Ishikawa (cell line): ENCODE measurements around the gene CALHM2.

Experiments used
- CEBPB ChIP-seq: IDR thresholded peaks from 2 replicates; pipeline ENCODE4 v1.6.1; 2012
- CREB1 ChIP-seq: IDR thresholded peaks from 2 replicates; pipeline ENCODE4 v1.6.1; 2012; ENCODE audit warnings: low read depth
- EGR1 ChIP-seq: IDR thresholded peaks from 2 replicates; pipeline ENCODE4 v1.6.1; 2012
- EP300 ChIP-seq: IDR thresholded peaks from 2 replicates; pipeline ENCODE4 v1.6.1; 2012; ENCODE audit warnings: borderline replicate concordance
- FOXM1 ChIP-seq: IDR thresholded peaks from 2 replicates; pipeline ENCODE4 v1.6.1; 2012; ENCODE audit warnings: low read depth, borderline replicate concordance
- NFIC ChIP-seq: IDR thresholded peaks from 2 replicates; pipeline ENCODE4 v1.6.1; 2012
- RAD21 ChIP-seq: IDR thresholded peaks from 2 replicates; pipeline ENCODE4 v1.6.1; 2012; ENCODE audit warnings: low read depth
- TAF1 ChIP-seq: IDR thresholded peaks from 2 replicates; pipeline ENCODE4 v1.6.1; 2012; ENCODE audit warnings: low read depth, mild to moderate bottlenecking
- TCF12 ChIP-seq: IDR thresholded peaks from 2 replicates; pipeline ENCODE4 v1.6.1; 2012; ENCODE audit warnings: low read depth
- TEAD4 ChIP-seq: IDR thresholded peaks from 2 replicates; pipeline ENCODE4 v1.6.1; 2012
- YY1 ChIP-seq: IDR thresholded peaks from 2 replicates; pipeline ENCODE4 v1.6.1; 2012; ENCODE audit warnings: low read depth
- ZBTB7A ChIP-seq: IDR thresholded peaks from 2 replicates; pipeline ENCODE4 v1.6.1; 2012; ENCODE audit warnings: low read depth
- TF ChIP-seq, protein P1 (sequence below): IDR thresholded peaks from 2 replicates; pipeline ENCODE4 v1.6.1; 2012
- TF ChIP-seq, protein P2 (sequence below): IDR thresholded peaks from 2 replicates; pipeline ENCODE4 v1.6.1; 2012; ENCODE audit warnings: low read depth, mild to moderate bottlenecking
- TF ChIP-seq, protein P3 (sequence below): IDR thresholded peaks from 2 replicates; pipeline ENCODE4 v1.6.1; 2012

CALHM2 gene

DNA sequence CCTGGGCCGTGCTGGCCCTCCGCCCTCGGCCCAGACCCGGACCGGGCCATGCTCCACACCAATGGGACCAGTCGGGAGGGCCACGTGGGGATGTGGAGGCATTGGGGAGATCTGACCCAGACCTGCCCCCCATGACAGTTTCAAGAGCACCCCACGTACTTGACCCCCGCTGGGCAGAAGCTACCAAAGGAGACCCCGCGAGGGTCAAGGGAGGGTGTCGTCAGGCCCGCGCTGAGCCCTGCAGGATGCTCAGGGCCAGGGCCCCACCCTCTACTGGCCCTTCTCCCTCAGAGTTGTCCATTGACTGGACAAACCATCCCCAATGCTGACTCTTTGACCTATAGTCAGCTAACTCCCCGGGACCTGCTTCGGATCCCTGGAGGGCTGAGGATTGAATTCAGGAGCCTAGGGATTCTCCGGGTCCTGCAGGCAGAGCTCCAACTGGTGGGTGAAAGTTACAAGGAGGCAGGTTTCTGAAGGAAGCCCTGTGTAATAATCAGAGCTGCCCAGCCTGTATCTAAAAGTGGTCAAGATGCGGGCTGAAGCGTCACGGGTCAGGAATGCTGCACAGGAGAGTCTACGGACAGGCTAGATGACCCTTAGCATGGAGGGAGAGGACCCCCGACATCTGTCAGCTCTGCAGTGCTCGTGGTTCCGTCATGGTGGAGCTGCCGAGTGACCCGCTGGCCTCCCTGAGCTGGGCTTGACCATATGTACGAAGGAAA is 498 bp upstream of the CALHM2 start:
- TF ChIP-seq TEAD4 (no peak), TAF1 (no peak), CEBPB (no peak), TCF12 (no peak)
- TF ChIP-seq, protein P1, sequence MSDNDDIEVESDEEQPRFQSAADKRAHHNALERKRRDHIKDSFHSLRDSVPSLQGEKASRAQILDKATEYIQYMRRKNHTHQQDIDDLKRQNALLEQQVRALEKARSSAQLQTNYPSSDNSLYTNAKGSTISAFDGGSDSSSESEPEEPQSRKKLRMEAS = no peak
- TF ChIP-seq, protein P2, sequence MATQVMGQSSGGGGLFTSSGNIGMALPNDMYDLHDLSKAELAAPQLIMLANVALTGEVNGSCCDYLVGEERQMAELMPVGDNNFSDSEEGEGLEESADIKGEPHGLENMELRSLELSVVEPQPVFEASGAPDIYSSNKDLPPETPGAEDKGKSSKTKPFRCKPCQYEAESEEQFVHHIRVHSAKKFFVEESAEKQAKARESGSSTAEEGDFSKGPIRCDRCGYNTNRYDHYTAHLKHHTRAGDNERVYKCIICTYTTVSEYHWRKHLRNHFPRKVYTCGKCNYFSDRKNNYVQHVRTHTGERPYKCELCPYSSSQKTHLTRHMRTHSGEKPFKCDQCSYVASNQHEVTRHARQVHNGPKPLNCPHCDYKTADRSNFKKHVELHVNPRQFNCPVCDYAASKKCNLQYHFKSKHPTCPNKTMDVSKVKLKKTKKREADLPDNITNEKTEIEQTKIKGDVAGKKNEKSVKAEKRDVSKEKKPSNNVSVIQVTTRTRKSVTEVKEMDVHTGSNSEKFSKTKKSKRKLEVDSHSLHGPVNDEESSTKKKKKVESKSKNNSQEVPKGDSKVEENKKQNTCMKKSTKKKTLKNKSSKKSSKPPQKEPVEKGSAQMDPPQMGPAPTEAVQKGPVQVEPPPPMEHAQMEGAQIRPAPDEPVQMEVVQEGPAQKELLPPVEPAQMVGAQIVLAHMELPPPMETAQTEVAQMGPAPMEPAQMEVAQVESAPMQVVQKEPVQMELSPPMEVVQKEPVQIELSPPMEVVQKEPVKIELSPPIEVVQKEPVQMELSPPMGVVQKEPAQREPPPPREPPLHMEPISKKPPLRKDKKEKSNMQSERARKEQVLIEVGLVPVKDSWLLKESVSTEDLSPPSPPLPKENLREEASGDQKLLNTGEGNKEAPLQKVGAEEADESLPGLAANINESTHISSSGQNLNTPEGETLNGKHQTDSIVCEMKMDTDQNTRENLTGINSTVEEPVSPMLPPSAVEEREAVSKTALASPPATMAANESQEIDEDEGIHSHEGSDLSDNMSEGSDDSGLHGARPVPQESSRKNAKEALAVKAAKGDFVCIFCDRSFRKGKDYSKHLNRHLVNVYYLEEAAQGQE = no peak

DNA sequence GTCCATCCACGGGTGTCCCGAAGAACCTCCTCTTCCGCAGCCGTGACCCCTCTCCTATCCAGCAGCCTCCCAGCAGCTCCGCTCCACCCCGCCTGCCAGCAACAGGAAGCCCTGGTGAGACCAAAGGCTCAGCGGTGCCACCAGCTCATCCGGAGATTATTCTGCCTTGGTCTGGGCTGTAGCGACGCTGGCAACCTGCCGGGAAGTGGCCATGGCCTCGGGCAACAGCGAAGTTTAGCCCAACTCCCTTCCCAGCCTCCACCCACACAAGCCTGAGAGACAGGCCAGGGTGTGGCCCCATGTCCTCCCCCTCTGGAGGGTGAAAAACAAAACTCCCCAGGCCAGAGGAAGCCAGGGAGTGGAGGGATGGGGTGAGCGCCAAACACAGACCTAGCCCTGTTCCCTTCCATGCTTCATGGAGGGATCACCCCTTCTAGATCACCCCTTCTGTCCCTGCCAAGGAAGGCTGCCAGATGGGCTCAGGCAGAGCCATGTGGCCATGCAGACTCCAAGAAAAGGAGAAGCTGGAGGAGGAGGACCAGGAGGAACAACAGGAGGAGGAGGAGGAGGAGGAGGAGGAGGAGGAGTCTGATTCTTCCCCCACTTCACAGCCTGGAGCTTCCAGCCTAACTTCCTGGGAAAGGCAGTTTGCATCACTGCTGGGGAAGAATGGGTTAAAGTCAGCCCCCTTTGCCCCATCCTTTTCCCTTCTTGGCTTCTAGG is 918 bp downstream of the CALHM2 start:
- TF ChIP-seq EGR1 = 0 out of 2 replicates have a peak, but pooled peaks have one; percentile 17
- TF ChIP-seq, protein P1 = no peak

DNA sequence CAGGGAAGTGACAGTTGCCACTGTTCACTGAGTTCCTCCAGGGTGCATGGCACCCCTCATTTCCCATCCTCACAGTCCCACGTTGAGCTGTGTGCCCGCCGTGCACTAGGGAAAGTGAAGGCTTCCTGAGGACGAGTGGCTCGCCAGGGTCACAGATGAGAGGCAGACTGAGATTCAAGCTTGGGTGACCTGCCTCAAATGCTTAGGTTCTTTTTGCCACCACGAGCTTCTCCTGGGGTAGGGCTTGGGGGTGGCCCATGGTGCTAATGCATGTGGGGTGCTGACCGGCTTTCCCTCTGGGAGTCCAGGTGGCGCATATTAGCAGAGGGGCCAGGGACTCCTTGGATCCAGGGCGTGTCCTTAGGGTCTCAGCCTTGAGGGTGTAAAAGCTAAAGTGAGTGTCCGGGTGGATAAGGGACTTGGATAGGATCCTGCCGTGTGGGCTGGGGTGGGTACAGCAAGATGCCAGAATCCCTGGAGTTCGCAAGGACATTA is 1.9 kb downstream of the CALHM2 start:
- TF ChIP-seq, protein P1 = no peak

DNA sequence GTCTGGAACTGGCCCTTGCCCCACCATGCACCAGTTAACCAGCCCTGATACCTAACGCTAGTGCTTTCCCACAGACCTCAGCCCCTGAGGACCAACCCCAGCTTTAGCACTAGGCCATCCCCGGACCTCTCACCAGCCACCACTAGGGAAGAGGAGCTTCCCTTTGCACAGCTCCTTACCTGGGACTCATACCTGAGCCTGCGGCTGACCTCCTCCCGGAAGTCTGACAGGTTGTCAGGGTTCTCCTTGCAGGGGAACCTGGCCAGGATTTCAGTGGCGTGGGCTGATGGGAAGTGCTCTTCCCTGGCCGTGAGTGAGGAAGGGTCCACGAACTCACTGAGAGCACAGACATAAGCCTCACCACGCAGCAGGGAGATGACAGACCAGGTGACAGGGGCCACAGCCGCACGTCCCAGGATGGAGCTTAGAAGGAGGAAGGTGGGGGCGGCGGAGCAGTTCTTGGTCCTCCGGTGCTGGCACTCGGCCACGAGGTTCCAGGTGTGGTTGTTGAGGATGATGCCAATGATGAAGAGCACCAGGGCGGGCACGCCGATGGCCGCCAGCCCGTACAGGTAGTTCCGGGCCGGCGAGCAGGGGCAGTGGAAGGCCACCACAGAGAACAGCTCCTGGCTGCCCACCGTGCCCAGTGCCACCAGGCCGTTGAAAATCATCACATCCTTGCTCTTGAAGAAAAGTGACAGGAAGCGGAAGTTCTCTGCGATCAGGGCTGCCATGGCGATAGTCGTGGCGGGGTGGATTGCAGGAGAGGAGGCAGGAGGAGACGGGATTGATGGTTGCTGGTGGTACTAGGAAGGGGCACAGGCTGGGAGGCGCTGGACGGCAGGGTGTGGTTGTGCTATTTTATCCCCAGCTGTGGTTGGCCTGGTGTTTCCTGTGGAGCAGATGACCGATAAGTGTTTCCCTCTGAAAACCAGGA is 2.7 kb downstream of the CALHM2 start:
- TF ChIP-seq, protein P2 = no peak
- TF ChIP-seq ZBTB7A = no peak
- TF ChIP-seq YY1 = no peak
- no peak for TF ChIP-seq TCF12
- TF ChIP-seq TEAD4 = no peak
- no peak for TF ChIP-seq EP300
- TF ChIP-seq FOXM1 = no peak
- TF ChIP-seq TAF1 = no peak
- no peak for TF ChIP-seq NFIC
- no peak for TF ChIP-seq CREB1
- TF ChIP-seq RAD21 = no peak
- TF ChIP-seq EGR1 = no peak
- TF ChIP-seq, protein P1 = no peak

DNA sequence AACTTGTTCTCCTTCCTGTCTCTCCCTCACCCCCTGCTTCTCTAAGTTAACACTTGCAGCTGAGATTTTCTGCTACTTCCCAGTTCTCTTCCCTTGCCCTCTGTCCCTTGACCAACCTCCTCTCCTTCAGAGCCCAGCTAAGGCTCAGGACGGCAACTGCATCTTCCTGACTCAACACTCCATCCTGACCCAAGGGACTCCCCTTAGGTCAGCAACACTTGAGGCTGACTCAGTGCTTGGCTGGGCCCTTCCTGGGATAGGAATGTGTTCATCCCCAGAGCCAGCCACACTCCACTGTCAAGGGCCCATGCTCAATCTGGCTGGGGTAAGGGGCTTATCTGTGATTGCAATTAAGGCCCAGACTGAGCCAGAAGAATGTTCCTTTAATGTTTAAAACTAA is 3.4 kb downstream of the CALHM2 start:
- TF ChIP-seq RAD21 (no peak), EP300 (no peak), TAF1 (no peak), ZBTB7A (no peak)
- TF ChIP-seq, protein P1 = no peak
- TF ChIP-seq, protein P3, sequence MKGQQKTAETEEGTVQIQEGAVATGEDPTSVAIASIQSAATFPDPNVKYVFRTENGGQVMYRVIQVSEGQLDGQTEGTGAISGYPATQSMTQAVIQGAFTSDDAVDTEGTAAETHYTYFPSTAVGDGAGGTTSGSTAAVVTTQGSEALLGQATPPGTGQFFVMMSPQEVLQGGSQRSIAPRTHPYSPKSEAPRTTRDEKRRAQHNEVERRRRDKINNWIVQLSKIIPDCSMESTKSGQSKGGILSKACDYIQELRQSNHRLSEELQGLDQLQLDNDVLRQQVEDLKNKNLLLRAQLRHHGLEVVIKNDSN = no peak

DNA sequence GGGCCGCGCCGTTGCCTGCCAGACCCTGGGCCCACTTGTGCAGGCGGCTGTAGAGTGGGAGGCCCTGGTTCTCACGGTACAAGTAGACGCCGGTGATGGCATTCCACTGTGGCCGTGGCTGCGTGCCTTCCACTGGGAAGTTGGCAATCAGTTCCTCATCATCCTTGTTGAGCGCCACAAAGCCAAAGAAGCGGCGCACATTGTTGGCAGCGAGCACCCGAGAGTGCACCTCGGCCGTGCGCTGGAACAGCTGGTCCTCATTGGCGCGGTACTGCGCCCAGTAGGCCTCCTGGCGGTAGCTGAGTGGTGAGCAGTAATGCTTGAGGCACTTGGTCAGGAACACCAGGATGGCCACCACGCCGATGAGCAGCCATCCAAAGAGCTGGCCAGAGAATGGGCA is 5.0 kb downstream of the CALHM2 start:
- TF ChIP-seq, protein P1 = no peak
- TF ChIP-seq EGR1 = no peak
- no peak for TF ChIP-seq TAF1
- no peak for TF ChIP-seq EP300
- no peak for TF ChIP-seq TEAD4
- TF ChIP-seq ZBTB7A = no peak
- TF ChIP-seq, protein P3 = no peak
- TF ChIP-seq NFIC = no peak
- TF ChIP-seq CREB1 = no peak
- TF ChIP-seq TCF12 = no peak
- no peak for TF ChIP-seq CEBPB
- TF ChIP-seq, protein P2 = no peak
- no peak for TF ChIP-seq FOXM1
- no peak for TF ChIP-seq RAD21
- TF ChIP-seq YY1 = no peak
